ENCODE measurements around the gene CORO1C. TPM values are rescaled to one million over a fixed set of nuclear protein-coding genes. Genes with fewer than 3 reads are reported as not detected.

CORO1C gene
- total RNA-seq, 4 donors from 2014 or later, result 24.7 to 47.6 (median 30.9) TPM

GRCh38 chr12:108770963-108771362, 39.6 kb upstream of the CORO1C start:
- H3K36me3 ChIP-seq, result no peaks in the 10 kb centered on the region
- DNase-seq (no peak), ATAC-seq (no peak)
- H3K4me3 ChIP-seq, result no peak overlapping the region
- H3K4me1 ChIP-seq, result peaks cover 36 to 41% of the 10 kb centered on the region in 2 donors
- in situ Hi-C loops (cut with MboI; ENCODE audit: low sequenced_read_pairs in 4 of 4), result loop anchor here in 2 of 4 donors (25.0 kb wide), 1 partner anchor 191 kb away; no protein-coding TSS in a partner anchor
- TF ChIP-seq CTCF (IDR thresholded peaks at IDR 0.05 in 4 of 5, conservative IDR thresholded peaks at IDR 0.05 in 1 of 5) (no peak), POLR2A (IDR thresholded peaks at IDR 0.05) (no peak)
- no peaks in the 10 kb centered on the region for H3K9me3 ChIP-seq
- intact Hi-C loops (cut with DNase I; ENCODE audit: low total_unique reads), result no loop called here
- peak overlapping the region in 3 of 4 donors; percentile 72 to 86 (median 83) for H3K27ac ChIP-seq
- H3K27me3 ChIP-seq, result no peaks in the 10 kb centered on the region

- Histone ChIP-seq H3K4me1 (peaks cover 36 to 41% of the 10 kb centered on the region in 2 donors), H3K4me3 (no peak overlapping the region), H3K27ac (peak overlapping the region in 3 of 4 donors; percentile 16 to 86 (median 18)), H3K27me3 (no peaks in the 10 kb centered on the region), H3K9me3 (no peaks in the 10 kb centered on the region), H3K36me3 (no peaks in the 10 kb centered on the region)
- no peak for DNase-seq
- in situ Hi-C loops (cut with MboI; ENCODE audit: low sequenced_read_pairs in 4 of 4), result loop anchor here in 2 of 4 donors (25.0 kb wide), 1 partner anchor 192 kb away; no protein-coding TSS in a partner anchor
- no peak for TF ChIP-seq CTCF (IDR thresholded peaks at IDR 0.05 in 4 of 5, conservative IDR thresholded peaks at IDR 0.05 in 1 of 5)
- no peak for TF ChIP-seq POLR2A (IDR thresholded peaks at IDR 0.05)
- no peak for ATAC-seq
- intact Hi-C loops (cut with DNase I; ENCODE audit: low total_unique reads), result no loop called here
These were observed 39.0 kb upstream of the CORO1C start for GRCh38 chr12:108770269-108770829.

- H3K4me1 ChIP-seq, result peaks cover 26 to 30% of the 10 kb centered on the region in 2 donors
- H3K27me3 ChIP-seq, result no peaks in the 10 kb centered on the region
- no peak overlapping the region for H3K4me3 ChIP-seq
- no peak for ATAC-seq
- H3K9me3 ChIP-seq, result no peaks in the 10 kb centered on the region
- TF ChIP-seq CTCF (IDR thresholded peaks at IDR 0.05 in 4 of 5, conservative IDR thresholded peaks at IDR 0.05 in 1 of 5) (no peak), POLR2A (IDR thresholded peaks at IDR 0.05) (no peak)
- H3K36me3 ChIP-seq, result no peaks in the 10 kb centered on the region
- intact Hi-C loops (cut with DNase I; ENCODE audit: low total_unique reads) (no loop called here), in situ Hi-C loops (cut with MboI; ENCODE audit: low sequenced_read_pairs in 4 of 4) (loop anchor here in 2 of 4 donors (25.0 kb wide), 1 partner anchor 193 kb away; no protein-coding TSS in a partner anchor)
- DNase-seq, result no peak
- no peak overlapping the region for H3K27ac ChIP-seq
These were observed 37.5 kb upstream of the CORO1C start for GRCh38 chr12:108768591-108769500.

GRCh38 chr12:108766294-108766693, 35.0 kb upstream of the CORO1C start:
- TF ChIP-seq CTCF (IDR thresholded peaks at IDR 0.05 in 4 of 5, conservative IDR thresholded peaks at IDR 0.05 in 1 of 5) (no peak), POLR2A (IDR thresholded peaks at IDR 0.05) (no peak)
- Histone ChIP-seq H3K4me3 (no peak overlapping the region), H3K27me3 (no peaks in the 10 kb centered on the region), H3K27ac (no peak overlapping the region), H3K9me3 (no peaks in the 10 kb centered on the region), H3K4me1 (peaks cover under 1 to 6% of the 10 kb centered on the region in 2 donors), H3K36me3 (no peaks in the 10 kb centered on the region)
- ATAC-seq, result no peak
- intact Hi-C loops (cut with DNase I; ENCODE audit: low total_unique reads) (no loop called here), in situ Hi-C loops (cut with MboI; ENCODE audit: low sequenced_read_pairs in 4 of 4) (loop anchor here in 2 of 4 donors (25.0 kb wide), 1 partner anchor 196 kb away; no protein-coding TSS in a partner anchor)
- no peak for DNase-seq
